Transverse colon (tissue), 4 donors: ENCODE data around the gene RSKR. TPM values are rescaled to one million over a fixed set of nuclear protein-coding genes. Genes with fewer than 3 reads are reported as not detected.

Experiments used
- DNase-seq: peaks from one replicate; pipeline ENCODE4 v3.0.0-alpha.2; 2019
- H3K27ac ChIP-seq, 4 donors: fragments of 200-600 bp; sonication (generic); 2 replicates each; pipeline ENCODE4 v1.5.1; 2016 to 2018; ENCODE audit warnings: inconsistent platforms in 4 of 4
- H3K27me3 ChIP-seq: fragments of 200-600 bp; sonication (generic); 2 replicates; pipeline ENCODE4 v1.5.1; 2017; ENCODE audit warnings: inconsistent platforms
- H3K36me3 ChIP-seq, 4 donors: fragments of 200-600 bp; sonication (generic); 2 replicates each; pipeline ENCODE4 v1.5.1; 2017 to 2019; ENCODE audit warnings: inconsistent platforms in 4 of 4
- H3K4me1 ChIP-seq, 4 donors: fragments of 200-600 bp; sonication (generic); 2 replicates each; pipeline ENCODE4 v1.5.1; 2017 to 2020; ENCODE audit warnings: inconsistent platforms in 4 of 4
- H3K4me3 ChIP-seq, 4 donors: fragments of 200-600 bp; sonication (generic); 1 replicate in 1 of 4; 2 replicates in 3 of 4; pipeline versions ENCODE4 v1.5.1 to v1.6.1; 2017 to 2019; ENCODE audit warnings: inconsistent platforms in 4 of 4
- H3K9me3 ChIP-seq, 2 donors: fragments of 200-600 bp; sonication (generic); 2 replicates each; pipeline ENCODE4 v1.5.1; 2017 to 2019; ENCODE audit warnings: inconsistent platforms in 2 of 2
- EP300 ChIP-seq: sonication (generic); formaldehyde crosslinking; IDR thresholded peaks from one replicate; pipeline ENCODE4 v1.6.1; 2017; ENCODE audit warnings: antibody characterized with exemption, low read depth
- POLR2A ChIP-seq: fragments of 450-650 bp; IDR thresholded peaks from one replicate; pipeline ENCODE4 v1.6.1; 2016; ENCODE audit warnings: antibody characterized with exemption, mild to moderate bottlenecking, moderate library complexity
- POLR2AphosphoS5 ChIP-seq, 3 donors: sonication (generic); formaldehyde crosslinking; IDR thresholded peaks; one replicate each; pipeline ENCODE4 v1.6.1; 2016; ENCODE audit warnings: antibody characterized with exemption in 3 of 3
- WGBS, 2 donors: methylation state at CpG; one replicate each; pipeline ENCODE4 v1.1.5; 2018; ENCODE audit warnings: low coverage in 1 of 2; 5-methylcytosine and 5-hydroxymethylcytosine counted together
- in situ Hi-C, 4 donors: fragments of 200-750 bp; cut with MboI; loops; one replicate each; pipeline versions ENCODE4 v1.15.0 to v1.15.1; 2017; ENCODE audit warnings: low sequenced_read_pairs in 3 of 4, low pct_ligation_motif_present in 1 of 4, low pct_unique_long_range_greater_than_20kb in 1 of 4
- intact Hi-C: fragments of 100-400 bp; cut with DNase I; formaldehyde crosslinking; loops from one replicate; pipeline ENCODE4 v1.15.1; 2023; ENCODE audit warnings: low total_unique reads
- total RNA-seq, 4 donors: library from RNA; depleted of rRNA; stranded (reverse); fragments of >200 nt; gene quantifications; one replicate each; pipeline ENCODE4 v1.1.0, GENCODE V29; 2016
- TF ChIP-seq, protein P1 (sequence below), 5 experiments: fragments of 200-600 bp in 3 of 5; fragments of 450-650 bp in 2 of 5; sonication (generic) in 3 of 5; IDR thresholded peaks; 1 replicate in 2 of 5; 2 replicates in 3 of 5; pipeline ENCODE4 v1.5.1; 2016 to 2017; ENCODE audit warnings: antibody characterized with exemption in 5 of 5, inconsistent platforms in 3 of 5, mild to moderate bottlenecking in 2 of 5, moderate library complexity in 1 of 5

The RSKR gene
- total RNA-seq, 4 donors from 2014 or later: 8.3 to 70.8 (median 22.1) TPM

DNA sequence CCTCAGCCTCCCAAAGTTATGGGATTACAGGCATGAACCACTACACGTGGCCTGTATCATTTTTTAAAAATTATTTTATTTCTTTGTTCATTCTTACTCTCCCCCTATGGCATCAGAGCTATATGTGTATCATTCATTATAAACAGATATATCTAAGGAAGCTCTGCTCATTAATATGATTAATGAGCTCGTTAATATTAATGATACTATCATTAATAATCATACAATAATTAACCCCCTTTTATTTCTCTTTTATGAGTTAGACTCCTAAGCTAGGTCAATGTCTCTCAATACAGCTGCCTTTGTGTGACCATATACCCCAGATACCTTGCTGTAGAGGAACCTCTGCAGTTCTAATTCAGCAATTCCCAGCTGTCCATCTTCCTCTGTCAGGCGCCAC, 4.5 kb upstream of the RSKR start:
- no peaks in the 10 kb centered on the region for H3K27me3 ChIP-seq
- intact Hi-C loops (no loop called here), in situ Hi-C loops (loop anchor here in 2 of 4 donors (10.0 kb wide), 1 partner anchor 124 kb away; no protein-coding TSS in a partner anchor)
- TF ChIP-seq EP300: no peak
- TF ChIP-seq, protein P1, sequence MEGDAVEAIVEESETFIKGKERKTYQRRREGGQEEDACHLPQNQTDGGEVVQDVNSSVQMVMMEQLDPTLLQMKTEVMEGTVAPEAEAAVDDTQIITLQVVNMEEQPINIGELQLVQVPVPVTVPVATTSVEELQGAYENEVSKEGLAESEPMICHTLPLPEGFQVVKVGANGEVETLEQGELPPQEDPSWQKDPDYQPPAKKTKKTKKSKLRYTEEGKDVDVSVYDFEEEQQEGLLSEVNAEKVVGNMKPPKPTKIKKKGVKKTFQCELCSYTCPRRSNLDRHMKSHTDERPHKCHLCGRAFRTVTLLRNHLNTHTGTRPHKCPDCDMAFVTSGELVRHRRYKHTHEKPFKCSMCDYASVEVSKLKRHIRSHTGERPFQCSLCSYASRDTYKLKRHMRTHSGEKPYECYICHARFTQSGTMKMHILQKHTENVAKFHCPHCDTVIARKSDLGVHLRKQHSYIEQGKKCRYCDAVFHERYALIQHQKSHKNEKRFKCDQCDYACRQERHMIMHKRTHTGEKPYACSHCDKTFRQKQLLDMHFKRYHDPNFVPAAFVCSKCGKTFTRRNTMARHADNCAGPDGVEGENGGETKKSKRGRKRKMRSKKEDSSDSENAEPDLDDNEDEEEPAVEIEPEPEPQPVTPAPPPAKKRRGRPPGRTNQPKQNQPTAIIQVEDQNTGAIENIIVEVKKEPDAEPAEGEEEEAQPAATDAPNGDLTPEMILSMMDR (IDR thresholded peaks at IDR 0.05): no peak
- TF ChIP-seq POLR2AphosphoS5 (IDR thresholded peaks at IDR 0.05): no peak
- no peak for TF ChIP-seq POLR2A
- H3K4me1 ChIP-seq: no peaks in the 10 kb centered on the region
- DNase-seq: no peak
- peaks cover 0 to 94% (median 41%) of the 10 kb centered on the region in 4 donors for H3K36me3 ChIP-seq
- no peak overlapping the region for H3K4me3 ChIP-seq
- no peaks in the 10 kb centered on the region for H3K9me3 ChIP-seq
- H3K27ac ChIP-seq: no peak overlapping the region
- 84 to 85% methylated on average over 2 to 3 of the region's 3 CpGs for WGBS, 2 donors

- TF ChIP-seq, protein P1 (IDR thresholded peaks at IDR 0.05): no peak
- TF ChIP-seq POLR2A (no peak), EP300 (no peak), POLR2AphosphoS5 (IDR thresholded peaks at IDR 0.05) (no peak)
- H3K4me3 ChIP-seq: no peak overlapping the region
- WGBS, 2 donors: 74 to 82% methylated on average over 6 to 7 of the region's 7 CpGs
- no peaks in the 10 kb centered on the region for H3K27me3 ChIP-seq
- H3K27ac ChIP-seq: no peak overlapping the region
- intact Hi-C loops (no loop called here), in situ Hi-C loops (loop anchor here in 2 of 4 donors (10.0 kb wide), 1 partner anchor 121 kb away; no protein-coding TSS in a partner anchor)
- no peak for DNase-seq
- H3K9me3 ChIP-seq: no peaks in the 10 kb centered on the region
- H3K4me1 ChIP-seq: peaks cover 0 to 3% (median 0%) of the 10 kb centered on the region in 4 donors
- peaks cover 0 to 72% (median 31%) of the 10 kb centered on the region in 4 donors for H3K36me3 ChIP-seq
Observed at GRCh38 chr17:28616281-28616680, 2.3 kb upstream of the RSKR start.

- peaks cover 0 to 3% (median 0%) of the 10 kb centered on the region in 4 donors for H3K4me1 ChIP-seq
- no peak for DNase-seq
- H3K27me3 ChIP-seq: no peaks in the 10 kb centered on the region
- in situ Hi-C loops: loop anchor here in 2 of 4 donors (10.0 kb wide), 1 partner anchor 121 kb away; no protein-coding TSS in a partner anchor
- TF ChIP-seq, protein P1 (IDR thresholded peaks at IDR 0.05): no peak
- TF ChIP-seq POLR2AphosphoS5 (IDR thresholded peaks at IDR 0.05): no peak
- TF ChIP-seq EP300: no peak
- no peak for TF ChIP-seq POLR2A
- WGBS, 2 donors: 87% methylated on average over 4 of the region's 4 CpGs; no CpG with 5 or more reads in 1 of the 2 donors
- no peak overlapping the region for H3K4me3 ChIP-seq
- intact Hi-C loops: no loop called here
- H3K36me3 ChIP-seq: peaks cover 0 to 63% (median 28%) of the 10 kb centered on the region in 4 donors
- no peaks in the 10 kb centered on the region for H3K9me3 ChIP-seq
- no peak overlapping the region for H3K27ac ChIP-seq
Observed at GRCh38 chr17:28615260-28615940, 1.4 kb upstream of the RSKR start.

DNA sequence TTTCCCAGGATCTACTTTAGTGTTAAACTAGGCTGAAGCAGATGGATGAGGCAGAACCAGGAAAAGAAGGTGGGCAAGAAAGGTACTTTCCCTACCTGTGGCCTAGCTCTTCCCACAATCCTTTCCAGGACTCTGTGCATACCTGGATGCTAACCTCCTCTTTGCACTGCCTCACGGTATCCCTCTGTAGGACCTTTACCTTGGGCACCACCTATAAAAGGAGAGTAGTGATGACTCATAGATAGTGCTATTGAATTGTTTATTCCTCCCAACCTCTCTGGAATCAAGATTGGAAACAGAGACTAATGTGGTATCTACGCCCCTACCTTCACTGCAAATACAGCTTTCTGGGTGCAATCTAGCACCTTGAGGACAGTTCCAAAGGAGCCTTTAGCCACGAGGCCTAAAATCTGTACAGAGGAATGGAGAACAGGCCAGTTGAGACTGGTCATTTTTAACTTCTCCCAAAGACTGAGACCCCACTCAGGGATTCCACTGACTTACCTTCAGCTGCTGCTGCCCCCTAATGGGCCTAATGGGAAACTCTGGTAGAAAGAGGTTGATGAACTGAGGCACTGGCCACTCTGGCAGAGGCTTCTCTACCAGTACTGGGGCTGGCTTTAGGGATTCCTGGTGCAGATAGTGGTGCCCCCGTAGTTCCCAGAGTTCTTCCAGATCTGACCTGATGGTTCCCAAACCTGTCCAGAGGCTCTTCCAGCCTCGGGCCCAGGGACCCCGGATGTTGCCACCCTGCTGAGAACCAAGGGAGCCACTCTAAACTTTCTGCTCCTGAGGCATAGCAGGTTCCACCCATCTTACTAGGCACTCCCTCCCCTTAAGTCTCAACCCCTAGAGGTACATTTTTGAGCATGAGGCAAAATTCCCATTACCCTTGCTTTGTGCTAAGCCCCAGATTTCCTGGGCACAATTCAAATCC, 781 bp downstream of the RSKR start:
- TF ChIP-seq EP300: no peak
- TF ChIP-seq, protein P1 (IDR thresholded peaks at IDR 0.05): peak; percentile 52 to 61 (median 56)
- Histone ChIP-seq H3K27me3 (no peaks in the 10 kb centered on the region), H3K4me1 (peaks cover 0 to 3% (median 0%) of the 10 kb centered on the region in 4 donors), H3K27ac (no peak overlapping the region), H3K4me3 (no peak overlapping the region), H3K36me3 (peaks cover 0 to 41% (median 17%) of the 10 kb centered on the region in 4 donors), H3K9me3 (no peaks in the 10 kb centered on the region)
- in situ Hi-C loops: loop anchor here in 2 of 4 donors (10.0 kb wide), 1 partner anchor 118 kb away; no protein-coding TSS in a partner anchor
- 82% methylated on average over 6 of the region's 6 CpGs; no CpG with 5 or more reads in 1 of the 2 donors for WGBS, 2 donors
- peak; percentile 21 for DNase-seq
- intact Hi-C loops: loop anchor here (5.0 kb wide), 1 partner anchor 121 kb away; no protein-coding TSS in a partner anchor
